Measurements from ENCODE around the gene DNAAF5.

The DNAAF5 gene

DNA sequence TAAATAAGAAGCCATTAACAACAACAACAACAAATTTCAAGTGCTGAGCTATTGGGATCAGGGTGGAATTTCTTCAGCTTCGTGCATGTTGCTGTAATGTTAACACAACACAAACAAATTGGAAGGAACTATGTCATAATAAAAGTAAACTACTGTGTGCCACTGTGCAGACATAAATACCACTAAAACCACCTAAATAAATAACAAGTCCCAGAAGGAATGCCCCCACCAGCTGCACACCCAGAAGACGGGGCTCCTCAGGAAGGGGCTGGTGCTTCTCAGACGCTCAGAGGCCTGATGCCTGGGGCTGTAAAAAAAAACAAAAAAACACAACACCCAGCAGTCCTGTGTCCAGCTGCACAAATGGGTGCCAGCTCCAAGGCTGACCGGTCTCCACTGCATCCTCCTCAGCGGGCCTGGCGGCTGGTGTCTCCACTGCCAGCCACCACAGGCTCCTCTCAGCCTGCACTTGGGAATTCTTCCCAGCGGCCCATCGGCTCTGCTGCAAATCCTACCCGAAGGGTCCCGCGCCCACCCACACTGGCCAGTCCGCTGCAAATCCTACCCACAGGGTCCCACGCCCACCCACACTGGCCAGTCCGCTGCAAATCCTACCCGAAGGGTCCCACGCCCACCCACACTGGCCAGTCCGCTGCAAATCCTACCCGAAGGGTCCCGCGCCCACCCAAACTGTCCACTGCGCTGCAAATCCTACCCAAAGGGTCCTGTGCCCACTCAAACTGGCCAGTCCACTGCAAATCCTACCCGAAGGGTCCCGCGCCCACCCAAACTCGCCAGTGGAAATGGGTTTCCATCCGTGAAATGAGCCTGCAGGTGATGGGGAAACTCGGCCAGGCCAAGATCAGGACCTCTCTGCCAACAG, 35.8 kb upstream of the DNAAF5 start:
- TF ChIP-seq YY1 (IDR thresholded peaks at IDR 0.05; ENCODE audit: low read depth) (no peak), TAF1 (IDR thresholded peaks at IDR 0.05; ENCODE audit: low read depth) (no peak), CEBPB (IDR thresholded peaks at IDR 0.05) (no peak), ZBTB7A (IDR thresholded peaks at IDR 0.05; ENCODE audit: low read depth) (no peak), EGR1 (IDR thresholded peaks at IDR 0.05) (no peak), EP300 (IDR thresholded peaks at IDR 0.05; ENCODE audit: borderline replicate concordance) (no peak), RAD21 (IDR thresholded peaks at IDR 0.05; ENCODE audit: low read depth) (no peak), FOXM1 (IDR thresholded peaks at IDR 0.05; ENCODE audit: borderline replicate concordance, low read depth) (no peak), CREB1 (IDR thresholded peaks at IDR 0.05; ENCODE audit: low read depth) (no peak), NFIC (IDR thresholded peaks at IDR 0.05) (no peak), TEAD4 (IDR thresholded peaks at IDR 0.05) (no peak), TCF12 (IDR thresholded peaks at IDR 0.05; ENCODE audit: low read depth) (no peak)
- TF ChIP-seq, protein P1, sequence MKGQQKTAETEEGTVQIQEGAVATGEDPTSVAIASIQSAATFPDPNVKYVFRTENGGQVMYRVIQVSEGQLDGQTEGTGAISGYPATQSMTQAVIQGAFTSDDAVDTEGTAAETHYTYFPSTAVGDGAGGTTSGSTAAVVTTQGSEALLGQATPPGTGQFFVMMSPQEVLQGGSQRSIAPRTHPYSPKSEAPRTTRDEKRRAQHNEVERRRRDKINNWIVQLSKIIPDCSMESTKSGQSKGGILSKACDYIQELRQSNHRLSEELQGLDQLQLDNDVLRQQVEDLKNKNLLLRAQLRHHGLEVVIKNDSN (IDR thresholded peaks at IDR 0.05), result no peak
- TF ChIP-seq, protein P2, sequence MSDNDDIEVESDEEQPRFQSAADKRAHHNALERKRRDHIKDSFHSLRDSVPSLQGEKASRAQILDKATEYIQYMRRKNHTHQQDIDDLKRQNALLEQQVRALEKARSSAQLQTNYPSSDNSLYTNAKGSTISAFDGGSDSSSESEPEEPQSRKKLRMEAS (IDR thresholded peaks at IDR 0.05), result no peak
- TF ChIP-seq, protein P3, sequence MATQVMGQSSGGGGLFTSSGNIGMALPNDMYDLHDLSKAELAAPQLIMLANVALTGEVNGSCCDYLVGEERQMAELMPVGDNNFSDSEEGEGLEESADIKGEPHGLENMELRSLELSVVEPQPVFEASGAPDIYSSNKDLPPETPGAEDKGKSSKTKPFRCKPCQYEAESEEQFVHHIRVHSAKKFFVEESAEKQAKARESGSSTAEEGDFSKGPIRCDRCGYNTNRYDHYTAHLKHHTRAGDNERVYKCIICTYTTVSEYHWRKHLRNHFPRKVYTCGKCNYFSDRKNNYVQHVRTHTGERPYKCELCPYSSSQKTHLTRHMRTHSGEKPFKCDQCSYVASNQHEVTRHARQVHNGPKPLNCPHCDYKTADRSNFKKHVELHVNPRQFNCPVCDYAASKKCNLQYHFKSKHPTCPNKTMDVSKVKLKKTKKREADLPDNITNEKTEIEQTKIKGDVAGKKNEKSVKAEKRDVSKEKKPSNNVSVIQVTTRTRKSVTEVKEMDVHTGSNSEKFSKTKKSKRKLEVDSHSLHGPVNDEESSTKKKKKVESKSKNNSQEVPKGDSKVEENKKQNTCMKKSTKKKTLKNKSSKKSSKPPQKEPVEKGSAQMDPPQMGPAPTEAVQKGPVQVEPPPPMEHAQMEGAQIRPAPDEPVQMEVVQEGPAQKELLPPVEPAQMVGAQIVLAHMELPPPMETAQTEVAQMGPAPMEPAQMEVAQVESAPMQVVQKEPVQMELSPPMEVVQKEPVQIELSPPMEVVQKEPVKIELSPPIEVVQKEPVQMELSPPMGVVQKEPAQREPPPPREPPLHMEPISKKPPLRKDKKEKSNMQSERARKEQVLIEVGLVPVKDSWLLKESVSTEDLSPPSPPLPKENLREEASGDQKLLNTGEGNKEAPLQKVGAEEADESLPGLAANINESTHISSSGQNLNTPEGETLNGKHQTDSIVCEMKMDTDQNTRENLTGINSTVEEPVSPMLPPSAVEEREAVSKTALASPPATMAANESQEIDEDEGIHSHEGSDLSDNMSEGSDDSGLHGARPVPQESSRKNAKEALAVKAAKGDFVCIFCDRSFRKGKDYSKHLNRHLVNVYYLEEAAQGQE (IDR thresholded peaks at IDR 0.05; ENCODE audit: low read depth), result no peak

DNA sequence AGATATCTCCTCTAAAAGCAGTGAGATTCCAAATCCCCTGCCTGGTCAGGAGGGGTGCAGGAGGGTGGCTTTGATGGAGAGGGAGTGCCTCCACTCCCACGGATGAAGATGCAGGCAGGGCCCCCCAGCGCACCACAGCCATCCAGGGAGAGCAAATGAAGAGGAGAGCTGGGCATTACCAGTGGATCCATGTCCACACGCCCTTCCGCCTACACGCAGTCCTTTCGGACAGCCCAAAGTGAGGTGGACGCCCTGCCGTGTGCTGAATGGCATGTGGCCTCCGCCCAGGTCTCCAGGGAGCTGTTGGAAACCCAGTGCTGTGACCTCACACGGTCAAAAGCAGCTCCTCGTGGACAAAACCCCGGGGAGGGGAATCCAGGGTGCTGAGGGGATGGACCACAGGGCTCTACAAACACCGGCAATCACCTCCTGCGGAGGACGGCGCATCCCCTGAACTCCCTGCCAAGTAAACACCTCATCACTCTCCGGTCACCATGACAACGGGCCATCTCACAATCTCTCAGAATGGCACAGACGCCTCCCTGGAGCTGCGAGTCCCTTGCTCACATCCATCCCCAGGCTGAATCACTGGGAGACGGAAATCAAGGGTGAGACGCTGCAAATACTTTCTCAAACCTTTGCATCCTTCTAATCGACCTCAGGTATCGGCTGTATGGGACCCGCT, 35.0 kb upstream of the DNAAF5 start:
- no peak for TF ChIP-seq CREB1 (IDR thresholded peaks at IDR 0.05; ENCODE audit: low read depth)
- TF ChIP-seq TEAD4 (IDR thresholded peaks at IDR 0.05), result no peak
- TF ChIP-seq TAF1 (IDR thresholded peaks at IDR 0.05; ENCODE audit: low read depth), result no peak
- TF ChIP-seq, protein P1 (IDR thresholded peaks at IDR 0.05), result no peak
- no peak for TF ChIP-seq FOXM1 (IDR thresholded peaks at IDR 0.05; ENCODE audit: borderline replicate concordance, low read depth)

DNA sequence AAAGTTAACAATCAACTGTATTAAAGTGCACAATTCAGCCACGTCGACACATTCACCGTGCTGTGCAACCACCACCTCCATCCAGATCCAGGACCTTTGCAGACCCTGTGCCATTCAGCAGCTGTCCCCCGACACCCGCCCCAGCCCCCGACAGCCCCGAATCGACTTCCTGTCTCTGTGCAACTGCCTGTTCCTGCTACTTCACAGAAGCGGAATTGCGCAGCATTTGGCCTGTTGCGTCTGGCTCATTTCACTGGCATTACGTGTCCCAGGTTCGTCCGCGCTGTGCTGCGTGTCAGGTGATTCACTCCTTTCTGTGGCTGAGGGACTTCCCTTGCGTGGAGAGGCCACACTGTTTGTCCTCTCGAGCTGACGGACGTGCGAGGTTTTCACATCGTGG, 33.2 kb upstream of the DNAAF5 start:
- no peak for TF ChIP-seq TCF12 (IDR thresholded peaks at IDR 0.05; ENCODE audit: low read depth)
- TF ChIP-seq TAF1 (IDR thresholded peaks at IDR 0.05; ENCODE audit: low read depth), result no peak
- TF ChIP-seq, protein P1 (IDR thresholded peaks at IDR 0.05), result no peak
- no peak for TF ChIP-seq EP300 (IDR thresholded peaks at IDR 0.05; ENCODE audit: borderline replicate concordance)
- no peak for TF ChIP-seq TEAD4 (IDR thresholded peaks at IDR 0.05)
- no peak for TF ChIP-seq ZBTB7A (IDR thresholded peaks at IDR 0.05; ENCODE audit: low read depth)
- TF ChIP-seq, protein P2 (IDR thresholded peaks at IDR 0.05), result no peak

DNA sequence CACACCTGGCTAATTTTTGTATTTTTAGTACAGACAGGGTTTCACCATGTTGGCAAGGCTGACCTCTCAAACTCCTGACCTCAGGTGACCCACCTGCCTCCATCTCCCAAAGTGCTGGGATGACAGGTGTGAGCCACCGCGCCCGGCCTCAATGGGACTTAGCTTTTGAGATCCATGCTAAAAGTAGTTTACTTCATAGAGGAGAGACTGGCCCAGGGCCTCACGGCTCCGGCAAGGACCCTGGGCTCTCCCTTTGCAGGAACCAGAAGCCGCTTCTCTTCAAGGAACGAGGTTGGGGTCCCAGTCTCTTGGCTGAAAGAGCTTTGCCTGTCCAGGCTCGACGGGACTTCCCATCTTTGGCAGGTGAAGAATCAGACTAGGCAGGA, 30.1 kb upstream of the DNAAF5 start:
- TF ChIP-seq TCF12 (IDR thresholded peaks at IDR 0.05; ENCODE audit: low read depth) (no peak), FOXM1 (IDR thresholded peaks at IDR 0.05; ENCODE audit: borderline replicate concordance, low read depth) (no peak)
- TF ChIP-seq, protein P1 (IDR thresholded peaks at IDR 0.05), result no peak

DNA sequence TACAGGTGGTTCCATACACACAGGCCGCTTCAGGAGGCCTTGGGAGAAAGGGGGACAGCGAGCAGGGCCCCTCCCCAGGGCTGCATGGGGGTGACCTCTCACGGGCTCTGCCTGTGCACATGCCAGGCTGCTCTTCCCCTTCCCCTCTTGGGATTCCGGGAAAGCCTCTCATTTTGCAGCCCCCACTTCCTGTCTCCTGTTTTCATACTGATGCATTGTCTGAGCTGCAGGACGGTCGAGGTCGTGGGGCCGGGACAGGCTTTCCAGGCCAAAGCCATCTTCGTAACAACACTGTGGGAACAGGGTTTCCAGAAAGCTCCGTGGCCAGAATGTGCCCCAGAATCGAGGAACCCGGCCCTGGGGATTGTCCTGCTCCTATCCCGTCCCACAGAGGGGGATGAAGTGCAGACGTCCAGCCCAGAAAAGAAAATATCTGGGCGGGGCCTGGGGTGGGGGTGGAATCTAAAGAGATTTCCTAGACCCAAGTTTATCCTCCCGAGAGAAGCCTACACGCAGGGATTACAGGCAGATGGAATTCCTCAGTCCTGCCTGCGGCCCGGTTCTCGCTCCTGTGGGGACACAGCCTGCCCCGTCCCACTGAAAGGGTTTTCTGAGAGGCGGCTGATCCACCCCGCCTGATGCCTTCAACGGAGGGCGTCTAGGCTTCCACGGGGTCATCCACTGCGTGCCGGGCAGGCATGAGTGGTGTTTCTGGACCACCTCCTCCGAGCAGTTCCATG, 29.5 kb upstream of the DNAAF5 start:
- TF ChIP-seq ZBTB7A (IDR thresholded peaks at IDR 0.05; ENCODE audit: low read depth) (no peak), TEAD4 (IDR thresholded peaks at IDR 0.05) (no peak), TCF12 (IDR thresholded peaks at IDR 0.05; ENCODE audit: low read depth) (no peak), YY1 (IDR thresholded peaks at IDR 0.05; ENCODE audit: low read depth) (no peak), FOXM1 (IDR thresholded peaks at IDR 0.05; ENCODE audit: borderline replicate concordance, low read depth) (no peak), EP300 (IDR thresholded peaks at IDR 0.05; ENCODE audit: borderline replicate concordance) (no peak), CEBPB (IDR thresholded peaks at IDR 0.05) (no peak), TAF1 (IDR thresholded peaks at IDR 0.05; ENCODE audit: low read depth) (no peak)
- TF ChIP-seq, protein P2 (IDR thresholded peaks at IDR 0.05), result no peak
- TF ChIP-seq, protein P1 (IDR thresholded peaks at IDR 0.05), result no peak
- TF ChIP-seq, protein P3 (IDR thresholded peaks at IDR 0.05; ENCODE audit: low read depth), result no peak
